WTC11 (cell line): ENCODE data around the gene CETP. TPM values are rescaled to one million over a fixed set of nuclear protein-coding genes. Genes with fewer than 3 reads are reported as not detected.

Experiments used
- ATAC-seq: fragments of 200-7000 bp; cut with Tn5 transposase; 2 replicates; pipeline ENCODE4 v1.10.0; 2021; ENCODE audit warnings: mild to moderate bottlenecking, moderate library complexity
- CTCF ChIA-PET: fragments of 300-600 bp; sonication (Branson Sonifier 250); formaldehyde crosslinking; loops from one replicate; lab custom pipeline; 2021; ENCODE audit warnings: antibody characterized with exemption; lab: Charles Lee
- POLR2A ChIA-PET: fragments of 350-600 bp; sonication (Branson Sonifier 250); formaldehyde crosslinking; loops from one replicate; lab custom pipeline; 2021; ENCODE audit warnings: antibody characterized with exemption; lab: Charles Lee
- DNase-seq: peaks from one replicate; pipeline ENCODE4 v3.0.0; 2021; ENCODE audit warnings: low spot score
- H3K27ac Mint-ChIP-seq: 2 replicates; pipeline ENCODE4 v1.8.0; 2021; ENCODE audit warnings: mixed read lengths
- H3K27me3 Mint-ChIP-seq: 2 replicates; pipeline ENCODE4 v1.8.0; 2021; ENCODE audit warnings: low read depth, mild to moderate bottlenecking, moderate library complexity, mixed read lengths
- H3K36me3 Mint-ChIP-seq: 2 replicates; pipeline ENCODE4 v1.8.0; 2021; ENCODE audit warnings: mixed read lengths
- H3K4me1 Mint-ChIP-seq: 2 replicates; pipeline ENCODE4 v1.8.0; 2022; ENCODE audit warnings: mixed read lengths
- H3K4me3 Mint-ChIP-seq: 2 replicates; pipeline ENCODE4 v1.8.0; 2021; ENCODE audit warnings: mild to moderate bottlenecking, moderate library complexity, mixed read lengths
- H3K9me3 Mint-ChIP-seq: 2 replicates; pipeline ENCODE4 v1.8.0; 2021; ENCODE audit warnings: mixed read lengths
- ATF2 ChIP-seq: sonication (generic); formaldehyde crosslinking; IDR thresholded peaks from 2 replicates; pipeline ENCODE4 v1.8.1; 2022; ENCODE audit warnings: low read depth, missing genetic modification reagents, borderline replicate concordance
- ATF6 ChIP-seq: sonication (generic); formaldehyde crosslinking; IDR thresholded peaks from 2 replicates; pipeline ENCODE4 v1.8.1; 2023; ENCODE audit warnings: mild to moderate bottlenecking, missing genetic modification reagents
- CREB1 ChIP-seq: sonication (generic); formaldehyde crosslinking; IDR thresholded peaks from 2 replicates; pipeline ENCODE4 v1.8.0; 2023; ENCODE audit warnings: mild to moderate bottlenecking, missing genetic modification reagents
- CREM ChIP-seq: sonication (generic); formaldehyde crosslinking; IDR thresholded peaks from 2 replicates; pipeline ENCODE4 v1.8.1; 2022; ENCODE audit warnings: mild to moderate bottlenecking, missing genetic modification reagents, moderate library complexity
- GRHL2 ChIP-seq: fragments of 250-450 bp; sonication (Bioruptor Pico); IDR thresholded peaks from 2 replicates; pipeline ENCODE4 v1.8.0; 2022; ENCODE audit warnings: mild to moderate bottlenecking, moderate library complexity; ENCODE audit not compliant: insufficient replicate concordance, severe bottlenecking
- HMGA2 ChIP-seq: fragments of 250-450 bp; sonication (Bioruptor Pico); IDR thresholded peaks from 2 replicates; pipeline ENCODE4 v1.4.0; 2021; ENCODE audit warnings: mild to moderate bottlenecking, moderate library complexity
- JAZF1 ChIP-seq: fragments of 250-450 bp; sonication (Bioruptor Pico); IDR thresholded peaks from 2 replicates; pipeline ENCODE4 v1.9.0; 2021; ENCODE audit warnings: moderate library complexity, mild to moderate bottlenecking, inconsistent platforms
- JUN ChIP-seq: sonication (generic); formaldehyde crosslinking; IDR thresholded peaks from 2 replicates; pipeline ENCODE4 v1.8.0; 2023; ENCODE audit warnings: mild to moderate bottlenecking, missing genetic modification reagents
- NR2C2 ChIP-seq: sonication (generic); formaldehyde crosslinking; IDR thresholded peaks from 2 replicates; pipeline ENCODE4 v1.8.0; 2022; ENCODE audit warnings: mild to moderate bottlenecking, missing genetic modification reagents
- NR3C1 ChIP-seq: sonication (generic); formaldehyde crosslinking; conservative IDR thresholded peaks from 2 replicates; pipeline ENCODE4 v1.8.1; 2023; ENCODE audit warnings: low read depth, mild to moderate bottlenecking, missing genetic modification reagents
- RORB ChIP-seq: fragments of 250-450 bp; sonication (Bioruptor Pico); IDR thresholded peaks from 2 replicates; pipeline ENCODE4 v1.9.0; 2021; ENCODE audit warnings: mild to moderate bottlenecking
- TCF7 ChIP-seq: sonication (generic); formaldehyde crosslinking; IDR thresholded peaks from 2 replicates; pipeline ENCODE4 v1.8.0; 2022; ENCODE audit warnings: mild to moderate bottlenecking, low read depth, missing genetic modification reagents, moderate library complexity
- ZNF396 ChIP-seq: fragments of 250-450 bp; sonication (Bioruptor Pico); IDR thresholded peaks from 2 replicates; pipeline ENCODE4 v1.8.0; 2021; ENCODE audit warnings: mild to moderate bottlenecking, moderate library complexity, borderline replicate concordance
- ZNF671 ChIP-seq: fragments of 250-450 bp; sonication (Bioruptor Pico); IDR thresholded peaks from 2 replicates; pipeline ENCODE4 v1.8.0; 2021; ENCODE audit warnings: mild to moderate bottlenecking
- total RNA-seq: library from RNA; stranded (reverse); gene quantifications from 3 replicates; pipeline ENCODE4 v1.2.3, GENCODE V29; 2021
- TF ChIP-seq, protein P1 (sequence below): fragments of 250-450 bp; sonication (Bioruptor Pico); IDR thresholded peaks from 2 replicates; pipeline ENCODE4 v1.8.0; 2021; ENCODE audit warnings: mild to moderate bottlenecking
- TF ChIP-seq, protein P2 (sequence below): fragments of 250-450 bp; sonication (Bioruptor Pico); IDR thresholded peaks from 2 replicates; pipeline ENCODE4 v1.9.0; 2021; ENCODE audit warnings: mild to moderate bottlenecking, borderline replicate concordance
- TF ChIP-seq, protein P3 (sequence below): sonication (generic); formaldehyde crosslinking; IDR thresholded peaks from 2 replicates; pipeline ENCODE4 v1.8.1; 2023; ENCODE audit warnings: mild to moderate bottlenecking, missing genetic modification reagents, moderate library complexity
- TF ChIP-seq, protein P4 (sequence below): sonication (generic); formaldehyde crosslinking; IDR thresholded peaks from 2 replicates; pipeline ENCODE4 v1.8.0; 2022; ENCODE audit warnings: missing genetic modification reagents
- TF ChIP-seq, protein P5 (sequence below): sonication (generic); formaldehyde crosslinking; IDR thresholded peaks from 2 replicates; pipeline ENCODE4 v1.8.0; 2023; ENCODE audit warnings: missing genetic modification reagents
- TF ChIP-seq, protein P6 (sequence below): sonication (generic); formaldehyde crosslinking; conservative IDR thresholded peaks from 2 replicates; pipeline ENCODE4 v1.8.1; 2022; ENCODE audit warnings: mild to moderate bottlenecking, missing genetic modification reagents

The CETP gene
- total RNA-seq, 1 experiment from 2014 or later: not detected

DNA sequence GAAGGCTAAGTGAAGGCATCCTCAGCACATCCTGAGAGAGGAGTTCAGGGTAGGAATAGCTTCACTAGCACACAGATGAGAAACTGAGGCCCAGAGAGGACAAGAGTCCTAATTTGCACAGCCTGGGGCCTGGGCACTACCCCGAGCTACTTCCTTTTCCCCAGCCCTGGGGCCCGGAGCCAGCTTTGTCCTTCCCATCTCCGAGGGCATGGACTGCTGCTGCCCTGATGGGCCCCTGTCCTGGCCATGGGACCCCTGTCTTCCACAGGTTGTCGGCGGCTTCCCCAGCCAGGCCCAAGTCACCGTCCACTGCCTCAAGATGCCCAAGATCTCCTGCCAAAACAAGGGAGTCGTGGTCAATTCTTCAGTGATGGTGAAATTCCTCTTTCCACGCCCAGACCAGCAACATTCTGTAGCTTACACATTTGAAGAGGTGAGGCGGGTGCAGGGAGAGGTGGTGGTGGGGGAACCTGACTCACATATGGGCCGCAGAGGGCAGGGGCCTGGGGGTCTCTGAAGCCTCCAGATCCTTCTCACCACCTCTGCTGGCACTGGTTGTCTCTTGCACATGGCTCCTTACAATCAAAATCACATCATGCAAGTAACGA lies 16.2 kb downstream of the CETP start:
- CTCF ChIA-PET: interaction anchor here (4.2 kb wide), 1 partner anchor 13 kb away, joined by 22 read pairs; no protein-coding TSS in a partner anchor
- TF ChIP-seq ATF6 (CRISPR knock-in tag) (no peak), NR2C2 (CRISPR knock-in tag) (no peak), CREB1 (CRISPR knock-in tag) (no peak), TCF7 (CRISPR knock-in tag) (no peak), CREM (no peak), JAZF1 (CRISPR knock-in tag) (no peak), GRHL2 (CRISPR knock-in tag) (no peak), ATF2 (no peak), RORB (CRISPR knock-in tag) (no peak), NR3C1 (CRISPR knock-in tag) (no peak), ZNF671 (CRISPR knock-in tag) (no peak), HMGA2 (CRISPR knock-in tag) (no peak), ZNF396 (CRISPR knock-in tag) (no peak), JUN (CRISPR knock-in tag) (no peak)
- TF ChIP-seq, protein P1, sequence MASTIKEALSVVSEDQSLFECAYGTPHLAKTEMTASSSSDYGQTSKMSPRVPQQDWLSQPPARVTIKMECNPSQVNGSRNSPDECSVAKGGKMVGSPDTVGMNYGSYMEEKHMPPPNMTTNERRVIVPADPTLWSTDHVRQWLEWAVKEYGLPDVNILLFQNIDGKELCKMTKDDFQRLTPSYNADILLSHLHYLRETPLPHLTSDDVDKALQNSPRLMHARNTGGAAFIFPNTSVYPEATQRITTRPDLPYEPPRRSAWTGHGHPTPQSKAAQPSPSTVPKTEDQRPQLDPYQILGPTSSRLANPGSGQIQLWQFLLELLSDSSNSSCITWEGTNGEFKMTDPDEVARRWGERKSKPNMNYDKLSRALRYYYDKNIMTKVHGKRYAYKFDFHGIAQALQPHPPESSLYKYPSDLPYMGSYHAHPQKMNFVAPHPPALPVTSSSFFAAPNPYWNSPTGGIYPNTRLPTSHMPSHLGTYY (CRISPR knock-in tag): no peak
- TF ChIP-seq, protein P2, sequence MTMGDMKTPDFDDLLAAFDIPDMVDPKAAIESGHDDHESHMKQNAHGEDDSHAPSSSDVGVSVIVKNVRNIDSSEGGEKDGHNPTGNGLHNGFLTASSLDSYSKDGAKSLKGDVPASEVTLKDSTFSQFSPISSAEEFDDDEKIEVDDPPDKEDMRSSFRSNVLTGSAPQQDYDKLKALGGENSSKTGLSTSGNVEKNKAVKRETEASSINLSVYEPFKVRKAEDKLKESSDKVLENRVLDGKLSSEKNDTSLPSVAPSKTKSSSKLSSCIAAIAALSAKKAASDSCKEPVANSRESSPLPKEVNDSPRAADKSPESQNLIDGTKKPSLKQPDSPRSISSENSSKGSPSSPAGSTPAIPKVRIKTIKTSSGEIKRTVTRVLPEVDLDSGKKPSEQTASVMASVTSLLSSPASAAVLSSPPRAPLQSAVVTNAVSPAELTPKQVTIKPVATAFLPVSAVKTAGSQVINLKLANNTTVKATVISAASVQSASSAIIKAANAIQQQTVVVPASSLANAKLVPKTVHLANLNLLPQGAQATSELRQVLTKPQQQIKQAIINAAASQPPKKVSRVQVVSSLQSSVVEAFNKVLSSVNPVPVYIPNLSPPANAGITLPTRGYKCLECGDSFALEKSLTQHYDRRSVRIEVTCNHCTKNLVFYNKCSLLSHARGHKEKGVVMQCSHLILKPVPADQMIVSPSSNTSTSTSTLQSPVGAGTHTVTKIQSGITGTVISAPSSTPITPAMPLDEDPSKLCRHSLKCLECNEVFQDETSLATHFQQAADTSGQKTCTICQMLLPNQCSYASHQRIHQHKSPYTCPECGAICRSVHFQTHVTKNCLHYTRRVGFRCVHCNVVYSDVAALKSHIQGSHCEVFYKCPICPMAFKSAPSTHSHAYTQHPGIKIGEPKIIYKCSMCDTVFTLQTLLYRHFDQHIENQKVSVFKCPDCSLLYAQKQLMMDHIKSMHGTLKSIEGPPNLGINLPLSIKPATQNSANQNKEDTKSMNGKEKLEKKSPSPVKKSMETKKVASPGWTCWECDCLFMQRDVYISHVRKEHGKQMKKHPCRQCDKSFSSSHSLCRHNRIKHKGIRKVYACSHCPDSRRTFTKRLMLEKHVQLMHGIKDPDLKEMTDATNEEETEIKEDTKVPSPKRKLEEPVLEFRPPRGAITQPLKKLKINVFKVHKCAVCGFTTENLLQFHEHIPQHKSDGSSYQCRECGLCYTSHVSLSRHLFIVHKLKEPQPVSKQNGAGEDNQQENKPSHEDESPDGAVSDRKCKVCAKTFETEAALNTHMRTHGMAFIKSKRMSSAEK (CRISPR knock-in tag): no peak
- TF ChIP-seq, protein P3, sequence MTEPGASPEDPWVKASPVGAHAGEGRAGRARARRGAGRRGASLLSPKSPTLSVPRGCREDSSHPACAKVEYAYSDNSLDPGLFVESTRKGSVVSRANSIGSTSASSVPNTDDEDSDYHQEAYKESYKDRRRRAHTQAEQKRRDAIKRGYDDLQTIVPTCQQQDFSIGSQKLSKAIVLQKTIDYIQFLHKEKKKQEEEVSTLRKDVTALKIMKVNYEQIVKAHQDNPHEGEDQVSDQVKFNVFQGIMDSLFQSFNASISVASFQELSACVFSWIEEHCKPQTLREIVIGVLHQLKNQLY (CRISPR knock-in tag): no peak
- TF ChIP-seq, protein P4, sequence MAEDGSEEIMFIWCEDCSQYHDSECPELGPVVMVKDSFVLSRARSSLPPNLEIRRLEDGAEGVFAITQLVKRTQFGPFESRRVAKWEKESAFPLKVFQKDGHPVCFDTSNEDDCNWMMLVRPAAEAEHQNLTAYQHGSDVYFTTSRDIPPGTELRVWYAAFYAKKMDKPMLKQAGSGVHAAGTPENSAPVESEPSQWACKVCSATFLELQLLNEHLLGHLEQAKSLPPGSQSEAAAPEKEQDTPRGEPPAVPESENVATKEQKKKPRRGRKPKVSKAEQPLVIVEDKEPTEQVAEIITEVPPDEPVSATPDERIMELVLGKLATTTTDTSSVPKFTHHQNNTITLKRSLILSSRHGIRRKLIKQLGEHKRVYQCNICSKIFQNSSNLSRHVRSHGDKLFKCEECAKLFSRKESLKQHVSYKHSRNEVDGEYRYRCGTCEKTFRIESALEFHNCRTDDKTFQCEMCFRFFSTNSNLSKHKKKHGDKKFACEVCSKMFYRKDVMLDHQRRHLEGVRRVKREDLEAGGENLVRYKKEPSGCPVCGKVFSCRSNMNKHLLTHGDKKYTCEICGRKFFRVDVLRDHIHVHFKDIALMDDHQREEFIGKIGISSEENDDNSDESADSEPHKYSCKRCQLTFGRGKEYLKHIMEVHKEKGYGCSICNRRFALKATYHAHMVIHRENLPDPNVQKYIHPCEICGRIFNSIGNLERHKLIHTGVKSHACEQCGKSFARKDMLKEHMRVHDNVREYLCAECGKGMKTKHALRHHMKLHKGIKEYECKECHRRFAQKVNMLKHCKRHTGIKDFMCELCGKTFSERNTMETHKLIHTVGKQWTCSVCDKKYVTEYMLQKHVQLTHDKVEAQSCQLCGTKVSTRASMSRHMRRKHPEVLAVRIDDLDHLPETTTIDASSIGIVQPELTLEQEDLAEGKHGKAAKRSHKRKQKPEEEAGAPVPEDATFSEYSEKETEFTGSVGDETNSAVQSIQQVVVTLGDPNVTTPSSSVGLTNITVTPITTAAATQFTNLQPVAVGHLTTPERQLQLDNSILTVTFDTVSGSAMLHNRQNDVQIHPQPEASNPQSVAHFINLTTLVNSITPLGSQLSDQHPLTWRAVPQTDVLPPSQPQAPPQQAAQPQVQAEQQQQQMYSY (CRISPR knock-in tag): no peak
- TF ChIP-seq, protein P5, sequence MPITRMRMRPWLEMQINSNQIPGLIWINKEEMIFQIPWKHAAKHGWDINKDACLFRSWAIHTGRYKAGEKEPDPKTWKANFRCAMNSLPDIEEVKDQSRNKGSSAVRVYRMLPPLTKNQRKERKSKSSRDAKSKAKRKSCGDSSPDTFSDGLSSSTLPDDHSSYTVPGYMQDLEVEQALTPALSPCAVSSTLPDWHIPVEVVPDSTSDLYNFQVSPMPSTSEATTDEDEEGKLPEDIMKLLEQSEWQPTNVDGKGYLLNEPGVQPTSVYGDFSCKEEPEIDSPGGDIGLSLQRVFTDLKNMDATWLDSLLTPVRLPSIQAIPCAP (CRISPR knock-in tag): no peak
- TF ChIP-seq, protein P6, sequence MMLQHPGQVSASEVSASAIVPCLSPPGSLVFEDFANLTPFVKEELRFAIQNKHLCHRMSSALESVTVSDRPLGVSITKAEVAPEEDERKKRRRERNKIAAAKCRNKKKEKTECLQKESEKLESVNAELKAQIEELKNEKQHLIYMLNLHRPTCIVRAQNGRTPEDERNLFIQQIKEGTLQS (CRISPR knock-in tag): no peak
- Mint-ChIP-seq H3K4me1 (peaks cover 6% of the 10 kb centered on the region; the same call in 1 of the 2 replicates), H3K36me3 (no peaks in the 10 kb centered on the region), H3K27me3 (no peaks in the 10 kb centered on the region), H3K9me3 (peaks cover 3% of the 10 kb centered on the region; the same call in 1 of the 2 replicates), H3K4me3 (no peak overlapping the region), H3K27ac (no peak overlapping the region)
- POLR2A ChIA-PET: no interaction called here
- DNase-seq: no peak
- ATAC-seq: no peak
